HG02759 (cell line): ENCODE measurements around the gene DKKL1.

Experiments used
- ATAC-seq: cut with Tn5 transposase; IDR thresholded peaks from one replicate; pipeline ENCODE4 v1.9.1; 2021; ENCODE audit warnings: mild to moderate bottlenecking, moderate library complexity; ENCODE audit not compliant: unreplicated experiment

Gene DKKL1

DNA sequence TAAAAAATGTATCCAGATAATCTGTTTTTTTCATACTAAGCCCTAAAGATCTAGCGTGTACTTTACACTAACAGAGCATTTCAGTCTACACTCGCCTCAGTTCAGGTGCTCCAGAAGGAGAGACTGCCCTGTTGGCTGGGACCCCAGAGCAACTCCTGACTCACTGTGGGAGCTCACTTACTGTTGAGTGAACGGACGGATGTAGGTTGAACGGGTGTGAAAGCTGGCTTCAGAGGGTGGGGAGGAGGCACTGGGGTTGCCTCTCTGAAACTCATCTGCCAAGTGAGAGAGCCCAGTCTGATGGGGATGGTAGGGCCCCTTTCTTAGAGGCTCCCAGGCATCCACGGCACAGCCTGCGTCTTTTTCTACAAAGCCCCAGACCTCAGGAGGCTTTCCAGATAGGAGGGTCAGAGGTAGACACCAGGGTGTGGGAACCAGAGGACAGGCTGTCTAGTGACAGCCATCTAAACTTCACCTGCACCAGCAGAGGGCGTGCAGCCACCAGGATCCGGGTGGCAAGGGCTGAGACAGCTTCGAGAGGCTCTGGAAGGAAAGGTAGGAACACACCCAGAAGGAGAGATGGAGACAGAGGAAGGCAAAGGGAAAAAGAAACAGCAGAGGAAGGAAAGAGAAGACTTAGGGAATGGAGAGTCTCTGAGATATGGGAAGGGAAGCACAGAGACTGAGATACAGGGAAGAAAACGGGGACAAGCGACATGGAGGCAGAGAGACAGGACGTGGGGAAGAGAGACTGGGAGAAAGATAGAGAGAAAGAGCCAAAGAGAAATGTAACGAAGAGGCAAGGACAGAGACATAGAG is 28.1 kb downstream of the DKKL1 start:
- ATAC-seq = no peak

- ATAC-seq = no peak
Measured at GRCh38 chr19:49393881-49394280, 30.2 kb downstream of the DKKL1 start.

- no peak for ATAC-seq
Measured at GRCh38 chr19:49395581-49396407, 32.1 kb downstream of the DKKL1 start.

DNA sequence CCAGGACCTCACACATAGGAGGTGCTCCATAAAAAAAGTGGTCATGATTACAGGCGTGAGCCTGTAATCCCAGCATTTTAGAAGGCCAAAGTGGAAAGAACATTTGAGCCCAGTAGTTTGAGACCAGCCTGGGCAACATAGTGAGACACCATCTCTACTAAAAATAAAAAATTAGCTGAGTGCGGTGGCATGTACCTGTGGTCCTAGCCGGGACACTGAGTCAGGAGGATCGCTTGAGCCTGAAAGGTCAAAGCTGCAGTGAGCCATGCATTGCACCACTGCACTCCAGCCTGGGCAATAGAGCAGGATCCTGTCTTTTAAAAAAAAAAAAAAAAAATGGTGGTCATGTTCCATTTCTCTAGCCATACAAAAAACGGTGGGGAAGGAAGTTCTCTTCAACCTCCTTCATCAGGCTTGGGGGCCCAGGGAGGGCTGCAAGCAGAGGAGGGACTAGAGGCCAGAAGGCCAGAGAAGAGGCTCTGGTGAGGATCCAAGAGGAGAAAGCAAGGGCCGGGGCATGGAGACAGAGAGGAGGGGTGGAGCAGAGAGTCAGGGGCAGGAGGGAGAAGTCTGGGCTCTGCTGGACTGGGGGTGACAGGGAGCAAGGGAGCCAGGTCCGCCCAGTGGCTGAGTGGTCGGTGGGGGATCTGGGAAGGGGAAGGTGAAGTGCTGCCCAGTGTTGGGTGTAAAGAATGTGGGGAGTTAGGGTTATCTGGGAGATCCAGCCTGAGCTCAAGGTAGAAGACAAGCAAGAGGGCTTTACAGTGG is 33.2 kb downstream of the DKKL1 start:
- ATAC-seq = no peak

GRCh38 chr19:49398001-49398615 is 34.4 kb downstream of the DKKL1 start:
- ATAC-seq = no peak

DNA sequence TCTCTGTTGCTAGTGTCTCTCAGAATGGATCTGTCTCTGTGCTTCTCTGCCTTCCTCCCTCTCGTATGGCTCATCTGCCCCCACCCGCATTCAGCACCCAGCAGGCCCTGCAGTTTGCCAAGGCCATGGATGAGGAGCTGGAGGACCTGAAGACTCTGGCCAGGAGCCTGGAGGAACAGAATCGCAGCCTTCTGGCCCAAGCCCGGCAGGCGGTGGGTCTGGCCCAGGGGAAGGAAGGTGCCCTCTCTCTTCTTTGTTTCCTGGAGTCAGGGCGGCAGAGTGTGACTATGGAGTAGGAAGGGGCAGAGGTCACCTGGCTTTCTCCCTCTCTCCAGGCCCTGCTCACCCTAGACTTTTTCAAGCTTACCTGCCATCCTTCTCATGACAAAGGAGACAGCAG is 35.3 kb downstream of the DKKL1 start:
- ATAC-seq = no peak

DNA sequence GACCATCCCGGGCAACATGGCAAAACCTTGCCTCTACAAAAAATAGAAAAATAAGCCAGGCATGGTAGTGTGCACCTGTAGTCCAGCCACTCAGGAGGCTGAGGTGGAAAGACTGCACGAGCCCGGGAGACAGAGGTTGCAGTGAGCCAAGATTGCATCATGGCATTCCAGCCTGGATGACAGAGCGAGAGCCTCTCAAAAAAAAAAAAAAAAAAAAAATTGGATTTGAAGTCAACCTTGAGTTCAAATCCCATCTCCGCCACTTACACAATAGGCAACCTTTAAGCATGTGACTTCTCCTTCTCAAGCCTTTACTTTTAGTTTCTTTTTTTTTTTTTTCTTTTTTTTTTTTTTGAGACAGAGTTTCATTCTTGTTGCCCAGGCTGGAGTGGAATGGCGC is 36.4 kb downstream of the DKKL1 start:
- no peak for ATAC-seq

GRCh38 chr19:49403404-49404187 is 39.9 kb downstream of the DKKL1 start:
- no peak for ATAC-seq

- ATAC-seq = no peak
Measured at GRCh38 chr19:49407079-49407478, 43.4 kb downstream of the DKKL1 start.

GRCh38 chr19:49407482-49408015 is 43.9 kb downstream of the DKKL1 start:
- ATAC-seq = no peak

DNA sequence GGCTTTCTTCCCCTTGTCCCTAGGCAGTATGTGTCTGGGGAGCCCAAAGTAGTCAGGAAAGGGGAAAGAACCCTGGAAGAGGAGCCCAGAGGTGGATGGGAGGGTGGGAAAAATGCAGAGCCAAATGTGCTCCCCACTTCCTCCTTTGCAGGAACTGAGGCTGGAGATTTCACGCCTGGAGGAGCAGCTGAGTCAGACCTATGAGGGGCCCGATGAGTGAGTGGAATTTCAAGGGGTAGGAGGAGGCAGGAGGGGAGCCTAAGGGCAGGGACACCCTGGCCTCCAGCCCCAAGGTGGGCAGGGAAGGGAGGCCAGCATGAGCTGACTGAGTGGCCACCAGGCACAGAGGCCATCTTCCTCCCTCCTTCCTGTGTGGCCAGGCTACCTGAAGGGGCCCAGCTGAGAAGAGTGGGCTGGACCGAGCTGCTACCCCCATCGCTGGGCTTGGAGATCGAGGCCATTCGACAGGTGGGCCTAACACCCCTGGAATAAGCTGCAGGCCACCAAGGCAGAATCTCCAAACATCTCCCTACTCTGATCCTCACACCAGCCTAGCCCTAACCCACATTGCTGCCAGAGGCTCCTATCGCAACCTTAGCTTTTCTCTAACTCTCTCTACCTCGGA is 45.3 kb downstream of the DKKL1 start:
- ATAC-seq = no peak

DNA sequence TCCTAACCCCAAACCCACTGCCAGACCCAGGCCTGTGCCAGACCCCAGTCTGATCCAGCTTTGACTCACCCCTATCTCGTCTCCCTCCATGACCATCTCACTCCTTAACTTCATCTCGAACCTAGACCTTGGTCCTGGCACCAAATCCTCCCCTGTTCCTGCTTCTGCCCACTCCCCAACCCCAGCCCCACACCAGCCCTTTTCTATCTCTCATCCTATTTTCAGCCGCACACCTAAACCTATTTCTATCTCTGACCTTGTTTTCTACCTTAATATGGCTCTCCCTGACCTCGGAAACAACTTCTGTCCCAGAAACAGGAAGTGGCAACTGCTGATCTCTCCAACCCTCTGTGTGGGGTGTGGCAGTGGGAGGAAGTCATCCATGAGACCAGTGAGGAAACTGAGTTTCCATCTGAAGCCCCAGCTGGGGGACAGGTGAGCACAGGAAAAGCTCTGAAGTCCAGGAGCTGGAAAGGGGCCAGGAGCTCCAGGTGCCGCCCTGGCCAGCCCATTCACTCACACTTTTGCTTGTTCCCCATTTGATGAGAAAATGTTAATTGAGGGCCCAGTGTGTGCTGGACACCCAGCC is 45.9 kb downstream of the DKKL1 start:
- ATAC-seq = no peak

DNA sequence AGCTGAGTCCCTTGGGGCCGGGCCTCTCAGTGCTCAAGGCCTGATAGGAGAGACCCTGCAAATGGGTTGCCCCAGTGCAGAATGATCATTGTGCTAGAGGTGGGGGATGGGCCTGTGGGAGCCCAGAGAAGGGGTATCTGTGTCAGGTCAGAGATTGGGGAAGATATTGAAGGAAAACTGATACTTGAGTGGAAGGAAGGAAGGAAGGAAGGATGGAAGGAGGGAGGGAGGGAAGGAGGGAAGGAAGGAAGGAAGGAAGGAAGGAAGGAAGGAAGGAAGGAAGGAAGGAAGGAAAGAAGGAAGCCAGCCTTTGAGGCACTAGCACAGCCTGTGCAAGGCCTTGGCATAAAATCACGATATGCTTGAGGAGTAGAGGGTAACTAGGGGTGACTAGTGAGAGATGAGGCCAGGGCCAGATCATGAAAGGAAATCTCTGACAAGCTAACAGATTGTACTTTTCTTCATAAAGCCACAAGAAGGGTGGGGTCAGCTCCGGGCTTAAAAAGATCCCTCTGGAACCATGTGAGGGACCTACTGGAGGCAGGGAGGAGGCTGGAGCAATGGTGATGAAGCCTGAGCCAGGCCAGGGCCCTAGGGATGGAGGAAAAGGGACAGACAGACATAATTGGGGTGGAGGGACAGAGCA is 48.1 kb downstream of the DKKL1 start:
- ATAC-seq = no peak

GRCh38 chr19:49413348-49413747 is 49.7 kb downstream of the DKKL1 start:
- ATAC-seq = no peak

GRCh38 chr19:49414256-49414655 is 50.6 kb downstream of the DKKL1 start:
- ATAC-seq = no peak

GRCh38 chr19:49415102-49415809 is 51.6 kb downstream of the DKKL1 start:
- peak; percentile 48 for ATAC-seq

- no peak for ATAC-seq
Measured at GRCh38 chr19:49415810-49416200, 52.1 kb downstream of the DKKL1 start.

DNA sequence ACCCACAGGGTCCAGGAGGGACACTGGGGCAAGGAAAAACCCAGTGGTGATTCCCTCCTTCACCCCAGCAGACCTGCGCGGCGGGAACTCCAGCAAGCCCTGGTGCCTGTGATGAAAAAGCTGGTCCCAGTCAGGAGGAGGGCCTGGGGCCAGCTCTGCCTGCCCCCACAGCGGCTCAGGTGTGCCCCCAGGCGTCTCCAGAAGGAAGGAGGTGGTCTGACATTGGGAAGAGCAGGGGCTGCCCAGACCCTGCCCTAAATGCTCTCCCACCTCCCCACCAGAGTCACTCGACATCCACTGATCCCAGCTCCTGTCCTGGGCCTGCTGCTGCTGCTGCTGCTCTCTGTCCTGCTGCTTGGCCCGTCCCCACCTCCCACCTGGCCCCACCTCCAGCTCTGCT is 53.4 kb downstream of the DKKL1 start:
- ATAC-seq = no peak
